Measurements from ENCODE around the gene HSBP1L1. TPM values are rescaled to one million over a fixed set of nuclear protein-coding genes. Genes with fewer than 3 reads are reported as not detected.

HSBP1L1 gene
- total RNA-seq, 1 experiment from 2014 or later, result 25.7 TPM

DNA sequence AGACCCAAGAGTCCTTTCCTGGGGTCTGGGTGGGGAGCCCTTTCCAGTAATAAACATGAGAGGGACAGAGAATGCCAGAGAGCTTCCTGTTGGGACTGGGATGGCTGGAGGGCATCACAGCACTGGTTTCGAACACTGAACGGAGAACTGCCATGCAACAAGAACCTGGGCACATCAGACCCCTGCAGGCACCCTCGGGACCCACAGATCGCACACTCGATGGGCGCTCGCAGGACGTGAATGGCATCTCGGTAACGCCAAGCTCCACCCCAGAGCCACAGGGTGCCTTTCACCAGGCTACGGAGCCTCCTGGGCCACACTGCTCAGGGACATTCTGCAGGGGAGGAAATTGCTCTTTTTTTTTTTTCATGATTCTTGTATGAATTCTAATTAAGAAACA lies 38.1 kb upstream of the HSBP1L1 start:
- ChIA-PET POLR2A (no interaction called here), CTCF (no interaction called here)
- Histone ChIP-seq H3K27me3 (replicated peaks; ENCODE audit: control insufficient read depth, insufficient read depth, low read length) (no peaks in the 10 kb centered on the region), H3K4me3 (ENCODE audit: low read depth, low read length) (no peak overlapping the region), H3K4me1 (no peaks in the 10 kb centered on the region), H3K36me3 (ENCODE audit: control insufficient read depth, insufficient read depth, low read length) (peaks cover 2% of the 10 kb centered on the region), H3K9me3 (no peaks in the 10 kb centered on the region)
- Mint-ChIP-seq H3K4me3 (ENCODE audit: unreplicated experiment) (no peak overlapping the region), H3K27ac (ENCODE audit: unreplicated experiment) (no peak overlapping the region), H3K36me3 (ENCODE audit: insufficient read depth, unreplicated experiment) (peaks cover 31% of the 10 kb centered on the region), H3K4me1 (ENCODE audit: low read depth, unreplicated experiment) (no peaks in the 10 kb centered on the region), H3K9me3 (ENCODE audit: unreplicated experiment) (peaks cover 7% of the 10 kb centered on the region), H3K27me3 (ENCODE audit: insufficient read depth, unreplicated experiment) (no peaks in the 10 kb centered on the region)
- intact Hi-C loops (cut with micrococcal nuclease; ENCODE audit: unreplicated experiment), result no loop called here
- TF ChIP-seq, protein P1, sequence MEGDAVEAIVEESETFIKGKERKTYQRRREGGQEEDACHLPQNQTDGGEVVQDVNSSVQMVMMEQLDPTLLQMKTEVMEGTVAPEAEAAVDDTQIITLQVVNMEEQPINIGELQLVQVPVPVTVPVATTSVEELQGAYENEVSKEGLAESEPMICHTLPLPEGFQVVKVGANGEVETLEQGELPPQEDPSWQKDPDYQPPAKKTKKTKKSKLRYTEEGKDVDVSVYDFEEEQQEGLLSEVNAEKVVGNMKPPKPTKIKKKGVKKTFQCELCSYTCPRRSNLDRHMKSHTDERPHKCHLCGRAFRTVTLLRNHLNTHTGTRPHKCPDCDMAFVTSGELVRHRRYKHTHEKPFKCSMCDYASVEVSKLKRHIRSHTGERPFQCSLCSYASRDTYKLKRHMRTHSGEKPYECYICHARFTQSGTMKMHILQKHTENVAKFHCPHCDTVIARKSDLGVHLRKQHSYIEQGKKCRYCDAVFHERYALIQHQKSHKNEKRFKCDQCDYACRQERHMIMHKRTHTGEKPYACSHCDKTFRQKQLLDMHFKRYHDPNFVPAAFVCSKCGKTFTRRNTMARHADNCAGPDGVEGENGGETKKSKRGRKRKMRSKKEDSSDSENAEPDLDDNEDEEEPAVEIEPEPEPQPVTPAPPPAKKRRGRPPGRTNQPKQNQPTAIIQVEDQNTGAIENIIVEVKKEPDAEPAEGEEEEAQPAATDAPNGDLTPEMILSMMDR (IDR thresholded peaks at IDR 0.05; ENCODE audit: insufficient read depth in 1 of 2, low read depth in 1 of 2, low read length in 1 of 2, severe bottlenecking in 1 of 2, unreplicated experiment in 1 of 2), result no peak
- DNase-seq, result no peak
- no TSS peak for BruUV-seq (replicated peaks)

DNA sequence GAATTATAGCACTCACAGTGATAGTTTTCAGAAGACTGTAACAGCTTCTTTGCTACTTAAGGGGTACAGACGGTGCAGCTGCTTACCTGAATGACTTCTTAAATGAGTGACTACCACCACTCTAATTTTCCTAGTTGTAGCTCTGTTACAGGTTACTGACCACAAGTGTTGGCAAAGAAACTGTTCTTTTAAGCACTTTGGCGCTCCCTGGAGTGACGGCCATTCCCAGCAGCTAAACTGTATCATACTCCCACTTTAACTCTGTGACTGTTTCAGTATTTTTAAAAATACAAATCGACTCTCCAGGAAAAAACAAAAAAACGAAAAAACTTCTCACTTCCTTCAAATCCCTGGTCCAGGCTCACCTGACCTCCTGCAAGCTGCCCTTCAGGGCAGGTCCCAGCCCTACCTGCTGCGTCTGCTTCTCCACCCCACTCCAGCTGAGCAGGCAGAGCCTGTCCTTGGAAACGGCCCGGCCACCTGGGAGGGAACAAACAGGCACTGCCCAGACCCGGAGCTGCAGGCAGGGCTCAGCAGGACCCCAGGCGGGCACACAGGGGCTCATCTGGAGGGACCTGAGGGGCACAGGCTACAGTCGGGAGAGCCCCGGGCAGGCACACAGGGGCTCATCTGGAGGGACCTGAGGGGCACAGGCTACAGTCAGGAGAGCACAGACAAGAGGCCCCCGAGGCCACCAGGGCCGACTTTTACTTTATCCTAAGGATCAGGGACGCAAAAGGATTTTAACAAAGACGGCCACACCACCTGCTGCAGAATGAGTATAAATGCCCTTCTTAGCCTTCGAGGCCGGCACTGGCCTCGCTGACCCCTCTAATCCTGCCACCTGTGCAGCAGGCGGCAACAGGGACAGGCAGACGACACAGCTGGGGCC lies 37.5 kb upstream of the HSBP1L1 start:
- H3K4me1 Mint-ChIP-seq (ENCODE audit: low read depth, unreplicated experiment), result no peaks in the 10 kb centered on the region
- CTCF ChIA-PET, result no interaction called here
- peaks cover 7% of the 10 kb centered on the region for H3K9me3 Mint-ChIP-seq (ENCODE audit: unreplicated experiment)
- Histone ChIP-seq H3K36me3 (ENCODE audit: control insufficient read depth, insufficient read depth, low read length) (peaks cover 2% of the 10 kb centered on the region), H3K4me1 (no peaks in the 10 kb centered on the region), H3K27me3 (replicated peaks; ENCODE audit: control insufficient read depth, insufficient read depth, low read length) (no peaks in the 10 kb centered on the region), H3K4me3 (ENCODE audit: low read depth, low read length) (no peak overlapping the region), H3K9me3 (no peaks in the 10 kb centered on the region)
- DNase-seq, result no peak
- intact Hi-C loops (cut with micrococcal nuclease; ENCODE audit: unreplicated experiment), result no loop called here
- H3K27ac Mint-ChIP-seq (ENCODE audit: unreplicated experiment), result no peak overlapping the region
- no peaks in the 10 kb centered on the region for H3K27me3 Mint-ChIP-seq (ENCODE audit: insufficient read depth, unreplicated experiment)
- BruUV-seq (replicated peaks), result no TSS peak
- H3K4me3 Mint-ChIP-seq (ENCODE audit: unreplicated experiment), result no peak overlapping the region
- TF ChIP-seq, protein P1 (IDR thresholded peaks at IDR 0.05; ENCODE audit: insufficient read depth in 1 of 2, low read depth in 1 of 2, low read length in 1 of 2, severe bottlenecking in 1 of 2, unreplicated experiment in 1 of 2), result no peak
- H3K36me3 Mint-ChIP-seq (ENCODE audit: insufficient read depth, unreplicated experiment), result peaks cover 33% of the 10 kb centered on the region
- POLR2A ChIA-PET, result no interaction called here

DNA sequence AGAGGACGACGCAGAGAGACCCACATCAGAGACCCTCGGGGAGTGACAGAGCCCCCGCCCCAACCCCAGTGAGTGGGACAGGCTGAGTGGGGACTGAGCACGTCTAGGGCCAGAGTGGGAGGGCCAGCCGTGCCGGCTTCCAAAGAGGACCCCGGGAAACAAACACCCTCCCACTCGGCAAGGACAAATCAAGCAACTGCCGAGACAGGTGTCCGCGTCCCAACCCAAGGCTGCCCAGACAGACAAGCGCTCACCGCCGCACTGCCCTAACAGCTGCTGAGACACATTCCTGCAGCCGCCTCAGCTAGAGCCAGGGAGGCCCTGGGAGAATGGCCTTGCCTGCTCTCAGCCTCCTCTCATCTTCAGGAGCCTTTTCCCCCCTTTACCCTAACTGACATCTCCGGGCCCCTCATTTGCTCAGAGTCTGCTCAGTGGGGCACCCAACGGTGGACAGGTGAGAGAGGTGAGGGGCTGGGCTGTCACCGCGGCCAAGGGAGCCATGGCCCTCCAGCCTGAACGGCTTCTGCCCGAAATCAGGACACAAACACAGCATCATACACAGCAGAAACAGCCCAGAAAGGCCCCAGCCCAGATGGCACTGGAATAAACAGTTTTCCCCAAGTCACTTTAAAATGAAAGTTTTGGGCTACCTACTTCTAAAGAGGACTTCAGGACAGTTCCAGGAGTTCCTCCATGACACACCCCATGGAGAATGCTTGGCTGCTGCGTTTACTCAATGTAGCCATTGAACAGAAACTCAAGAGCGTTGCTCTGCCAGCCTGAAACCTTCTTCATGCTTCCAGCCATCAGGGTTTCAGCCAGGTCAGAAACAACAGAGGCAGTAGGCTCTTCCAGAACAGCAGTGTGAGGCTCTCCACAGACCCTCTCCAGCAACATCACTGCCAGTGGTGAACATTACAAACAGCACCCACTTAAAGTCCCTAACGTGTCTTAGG lies 36.6 kb upstream of the HSBP1L1 start:
- Mint-ChIP-seq H3K27ac (ENCODE audit: unreplicated experiment) (no peak overlapping the region), H3K4me1 (ENCODE audit: low read depth, unreplicated experiment) (no peaks in the 10 kb centered on the region), H3K4me3 (ENCODE audit: unreplicated experiment) (no peak overlapping the region), H3K27me3 (ENCODE audit: insufficient read depth, unreplicated experiment) (no peaks in the 10 kb centered on the region), H3K36me3 (ENCODE audit: insufficient read depth, unreplicated experiment) (peaks cover 33% of the 10 kb centered on the region), H3K9me3 (ENCODE audit: unreplicated experiment) (peaks cover 7% of the 10 kb centered on the region)
- Histone ChIP-seq H3K9me3 (no peaks in the 10 kb centered on the region), H3K4me3 (ENCODE audit: low read depth, low read length) (no peak overlapping the region), H3K4me1 (no peaks in the 10 kb centered on the region), H3K27me3 (replicated peaks; ENCODE audit: control insufficient read depth, insufficient read depth, low read length) (no peaks in the 10 kb centered on the region), H3K36me3 (ENCODE audit: control insufficient read depth, insufficient read depth, low read length) (peaks cover 2% of the 10 kb centered on the region)
- CTCF ChIA-PET, result no interaction called here
- POLR2A ChIA-PET, result no interaction called here
- TF ChIP-seq, protein P1 (IDR thresholded peaks at IDR 0.05; ENCODE audit: insufficient read depth in 1 of 2, low read depth in 1 of 2, low read length in 1 of 2, severe bottlenecking in 1 of 2, unreplicated experiment in 1 of 2), result no peak
- no TSS peak for BruUV-seq (replicated peaks)
- intact Hi-C loops (cut with micrococcal nuclease; ENCODE audit: unreplicated experiment), result no loop called here
- DNase-seq, result no peak

Data from Caco-2 (cell line).